CD8-positive, alpha-beta memory T cell (primary cell): ENCODE data around the gene KATNB1. TPM values are rescaled to one million over a fixed set of nuclear protein-coding genes. Genes with fewer than 3 reads are reported as not detected.

ENCODE experiments used
- CTCF ChIA-PET: fragments of 350-600 bp; sonication (Branson Sonifier 250); formaldehyde crosslinking; loops from one replicate; lab custom pipeline; 2021; ENCODE audit warnings: antibody characterized with exemption; lab: Charles Lee
- POLR2A ChIA-PET: fragments of 350-600 bp; sonication (Branson Sonifier 250); formaldehyde crosslinking; loops from one replicate; lab custom pipeline; 2021; ENCODE audit warnings: antibody characterized with exemption; lab: Charles Lee
- DNase-seq, 5 donors: peaks; one replicate each; pipeline versions ENCODE4 v3.0.0 to v3.0.0-alpha.2; 2020 to 2022; ENCODE audit warnings: mixed read lengths in 1 of 5
- H3K27ac ChIP-seq: one replicate; pipeline ENCODE4 v1.7.0; 2013; ENCODE audit warnings: low read depth, mild to moderate bottlenecking, low read length, moderate library complexity
- H3K27me3 ChIP-seq: 2 replicates; pipeline ENCODE4 v1.7.0; 2013; ENCODE audit warnings: low read length, mild to moderate bottlenecking; ENCODE audit not compliant: insufficient read depth, poor library complexity, severe bottlenecking
- H3K36me3 ChIP-seq: 2 replicates; pipeline ENCODE4 v1.7.0; 2013; ENCODE audit warnings: mild to moderate bottlenecking, low read length, moderate library complexity; ENCODE audit not compliant: insufficient read depth
- H3K4me1 ChIP-seq: 2 replicates; pipeline ENCODE4 v1.7.0; 2013; ENCODE audit warnings: mild to moderate bottlenecking, low read length, moderate library complexity; ENCODE audit not compliant: insufficient read depth
- H3K4me3 ChIP-seq: 2 replicates; pipeline ENCODE4 v1.7.0; 2013; ENCODE audit warnings: mild to moderate bottlenecking, low read length
- H3K9me3 ChIP-seq: 2 replicates; pipeline ENCODE4 v1.7.0; 2013; ENCODE audit warnings: mild to moderate bottlenecking, low read length
- H3K27ac Mint-ChIP-seq, 8 donors: one replicate each; pipeline ENCODE4 v1.8.0; 2020 to 2021; ENCODE audit warnings: mixed read lengths in 8 of 8, mild to moderate bottlenecking in 6 of 8, inconsistent platforms in 3 of 8, moderate library complexity in 3 of 8
- H3K27me3 Mint-ChIP-seq, 2 donors: one replicate each; pipeline ENCODE4 v1.8.0; 2020 to 2021; ENCODE audit warnings: mixed read lengths in 2 of 2, mild to moderate bottlenecking in 1 of 2, moderate library complexity in 1 of 2
- H3K36me3 Mint-ChIP-seq, 3 donors: one replicate each; pipeline ENCODE4 v1.8.0; 2020 to 2021; ENCODE audit warnings: mixed read lengths in 3 of 3, inconsistent platforms in 1 of 3, mild to moderate bottlenecking in 1 of 3
- H3K4me1 Mint-ChIP-seq, 3 donors: one replicate each; pipeline ENCODE4 v1.8.0; 2020 to 2021; ENCODE audit warnings: mixed read lengths in 3 of 3, inconsistent platforms in 1 of 3, mild to moderate bottlenecking in 1 of 3
- H3K4me3 Mint-ChIP-seq, 7 donors: one replicate each; pipeline ENCODE4 v1.8.0; 2020 to 2021; ENCODE audit warnings: mixed read lengths in 7 of 7, mild to moderate bottlenecking in 6 of 7, moderate library complexity in 4 of 7, inconsistent platforms in 2 of 7
- H3K9me3 Mint-ChIP-seq, 5 donors: one replicate each; pipeline ENCODE4 v1.8.0; 2020 to 2022; ENCODE audit warnings: mixed read lengths in 5 of 5, mild to moderate bottlenecking in 3 of 5, moderate library complexity in 2 of 5, inconsistent platforms in 1 of 5
- polyA plus RNA-seq: library from polyadenylated mRNA; unstranded; fragments of 300-500 nt; fragmentation: Illumina TruSeq; gene quantifications from one replicate; pipeline ENCODE4 v1.2.3, GENCODE V29; 2021
- total RNA-seq, 2 experiments: library from RNA; stranded (reverse); gene quantifications; one replicate each; pipeline ENCODE4 v1.2.3, GENCODE V29; 2021

KATNB1 gene
- total and polyA plus RNA-seq, 3 experiments from 2014 or later, result 29.7 to 53.0 (median 50.2) TPM

DNA sequence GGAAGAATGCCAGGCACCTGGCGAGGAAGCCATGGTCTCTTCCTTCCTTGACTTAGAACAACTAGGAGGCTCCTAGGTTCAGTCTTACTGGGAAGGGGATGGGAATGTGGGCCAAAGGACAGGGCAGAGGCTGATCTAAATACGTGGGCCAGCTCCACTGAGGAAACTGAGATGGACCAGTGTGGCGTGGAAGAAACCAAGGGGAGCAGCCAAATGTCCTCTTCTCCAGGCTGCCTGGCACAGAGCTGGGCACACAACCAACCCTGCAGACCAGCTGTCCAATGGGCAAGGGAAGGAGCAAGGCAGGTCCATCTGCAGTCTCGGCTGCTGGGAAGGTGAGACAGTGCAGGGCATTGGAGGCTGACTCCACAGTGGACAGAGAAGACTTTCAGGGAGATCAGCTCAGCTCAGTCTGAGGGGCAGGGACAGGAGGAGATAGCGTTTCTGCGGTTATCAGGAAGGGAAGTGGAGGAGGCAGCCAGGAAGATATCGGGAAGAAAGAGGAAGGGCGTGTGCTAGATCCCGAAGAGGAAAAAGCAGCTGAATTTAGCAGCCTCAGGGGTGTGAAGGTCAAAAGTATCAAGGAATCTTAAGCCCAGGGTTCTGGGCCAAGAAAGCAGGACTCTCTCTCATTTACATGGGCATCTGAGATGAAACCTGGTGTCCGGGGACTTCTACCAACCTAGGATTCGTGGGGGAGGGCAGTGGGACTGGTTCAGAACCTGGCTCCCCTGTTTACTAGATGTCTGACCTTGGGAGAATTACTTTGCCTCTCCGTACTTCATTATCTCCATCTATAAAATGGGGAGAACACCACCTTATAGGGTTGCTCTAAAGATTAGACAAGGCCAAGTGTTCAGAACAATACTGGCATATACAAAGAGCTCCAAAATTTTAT lies 64.9 kb downstream of the KATNB1 start:
- ChIA-PET CTCF (interaction anchor here (0.9 to 2.7 kb wide), 2 partner anchors 10 to 13 kb away, joined by 3 to 19 read pairs; no protein-coding TSS in a partner anchor), POLR2A (interaction anchor here (1.0 kb wide), 1 partner anchor 14 kb away, joined by 3 read pairs; no protein-coding TSS in a partner anchor)
- Mint-ChIP-seq H3K36me3 (peaks cover 0 to 2% (median 1%) of the 10 kb centered on the region in 3 donors), H3K27ac (peak overlapping the region; percentile 8 to 93 (median 66)), H3K9me3 (peaks cover 0 to 2% (median 0%) of the 10 kb centered on the region in 5 donors), H3K4me3 (peak overlapping the region in 6 of 7 donors; percentile 2 to 59 (median 33)), H3K27me3 (peaks cover 5 to 6% of the 10 kb centered on the region in 2 donors), H3K4me1 (peaks cover 29 to 41% (median 37%) of the 10 kb centered on the region in 3 donors)
- H3K27me3 ChIP-seq, result no peaks in the 10 kb centered on the region
- no peaks in the 10 kb centered on the region for H3K36me3 ChIP-seq
- no peak overlapping the region for H3K4me3 ChIP-seq
- peaks cover 22% of the 10 kb centered on the region for H3K4me1 ChIP-seq
- DNase-seq, result no peak
- H3K27ac ChIP-seq, result peak overlapping the region; percentile 79
- no peaks in the 10 kb centered on the region for H3K9me3 ChIP-seq

DNA sequence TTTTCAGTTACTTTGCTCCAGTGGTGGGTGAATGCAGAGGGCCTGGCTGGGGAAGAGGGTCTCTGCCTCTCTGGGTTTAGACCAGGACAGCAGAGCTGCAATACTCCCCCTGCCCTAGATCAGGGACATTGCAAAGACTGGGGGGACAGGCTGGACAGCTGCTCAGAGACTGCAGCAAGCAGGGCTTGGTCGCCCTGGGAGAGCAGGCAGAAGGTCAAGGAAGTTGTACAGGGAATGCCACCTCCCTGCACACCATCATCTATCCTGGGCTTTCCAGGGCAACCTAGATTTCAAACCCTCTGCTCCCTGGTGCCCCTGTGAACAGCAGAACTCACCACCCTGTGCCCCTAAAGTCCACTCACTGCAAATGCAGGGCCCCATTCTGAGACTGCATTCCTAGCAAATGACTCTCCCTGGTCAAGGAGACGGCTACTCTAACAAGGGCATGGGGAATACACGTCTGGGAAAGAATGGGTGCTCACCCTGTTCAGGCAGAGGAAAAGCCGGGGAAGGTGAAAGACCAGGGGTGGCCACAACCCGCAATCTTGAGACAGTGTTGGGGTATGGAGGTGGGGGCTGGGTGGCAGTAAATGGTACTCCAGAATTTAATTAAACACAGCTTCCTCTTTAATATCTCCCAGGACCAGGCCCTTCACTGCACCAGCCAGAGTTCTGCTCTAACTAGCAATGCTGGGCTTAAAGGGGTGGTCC lies 65.7 kb downstream of the KATNB1 start:
- Mint-ChIP-seq H3K4me3 (peak overlapping the region; percentile 22 to 78 (median 57)), H3K4me1 (peaks cover 29 to 39% (median 37%) of the 10 kb centered on the region in 3 donors), H3K27me3 (peaks cover 10% of the 10 kb centered on the region in 2 donors), H3K27ac (peak overlapping the region in 7 of 8 donors; percentile 13 to 93 (median 65)), H3K9me3 (peaks cover 0 to 2% (median 0%) of the 10 kb centered on the region in 5 donors), H3K36me3 (peaks cover 0 to 2% (median 1%) of the 10 kb centered on the region in 3 donors)
- no peak for DNase-seq
- CTCF ChIA-PET, result interaction anchor here (2.7 kb wide), 1 partner anchor 9 kb away, joined by 19 read pairs; no protein-coding TSS in a partner anchor
- Histone ChIP-seq H3K27me3 (no peaks in the 10 kb centered on the region), H3K9me3 (no peaks in the 10 kb centered on the region), H3K27ac (peak overlapping the region; percentile 79), H3K4me3 (no peak overlapping the region), H3K36me3 (no peaks in the 10 kb centered on the region), H3K4me1 (peaks cover 22% of the 10 kb centered on the region)
- POLR2A ChIA-PET, result interaction anchor here (1.8 kb wide), 1 partner anchor 9 kb away, joined by 6 read pairs; no protein-coding TSS in a partner anchor

DNA sequence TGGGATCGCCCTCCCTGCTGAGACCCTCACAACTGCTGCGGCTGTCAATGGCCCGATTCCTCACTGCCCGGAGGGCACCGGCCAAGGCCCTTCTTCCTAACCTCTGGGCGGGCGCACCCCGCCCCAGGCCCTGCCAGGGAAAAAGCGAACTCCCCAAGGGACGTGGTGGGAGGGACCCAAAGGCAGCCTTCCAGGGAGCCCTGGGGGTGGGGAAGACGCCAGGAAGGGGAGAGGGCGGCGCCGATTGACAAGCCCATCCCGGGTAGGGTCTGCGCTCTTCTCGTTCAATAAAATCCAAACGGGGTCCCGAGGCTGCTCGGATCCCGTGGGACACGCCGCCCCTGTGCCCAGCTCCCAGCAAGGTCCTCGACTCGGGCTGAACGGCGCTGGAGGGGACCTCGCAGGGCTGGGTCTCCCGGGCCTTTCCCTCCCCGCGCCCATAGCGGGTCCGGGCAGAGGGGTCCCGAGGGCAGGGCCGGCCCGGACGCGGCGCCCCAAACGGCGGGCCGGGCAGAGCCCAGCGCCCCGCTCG lies 66.3 kb downstream of the KATNB1 start:
- no peak for DNase-seq
- peak overlapping the region in 3 of 8 donors; percentile 46 to 80 (median 47) for H3K27ac Mint-ChIP-seq
- Histone ChIP-seq H3K36me3 (no peaks in the 10 kb centered on the region), H3K4me1 (peaks cover 22% of the 10 kb centered on the region), H3K27ac (peak overlapping the region; percentile 79), H3K9me3 (no peaks in the 10 kb centered on the region), H3K27me3 (no peaks in the 10 kb centered on the region), H3K4me3 (no peak overlapping the region)
- H3K9me3 Mint-ChIP-seq, result peaks cover 0 to 2% (median 0%) of the 10 kb centered on the region in 5 donors
- H3K4me1 Mint-ChIP-seq, result peaks cover 29 to 39% (median 37%) of the 10 kb centered on the region in 3 donors
- POLR2A ChIA-PET, result interaction anchor here (1.8 kb wide), 1 partner anchor 9 kb away, joined by 6 read pairs; no protein-coding TSS in a partner anchor
- H3K4me3 Mint-ChIP-seq, result peak overlapping the region in 6 of 7 donors; percentile 22 to 59 (median 52)
- CTCF ChIA-PET, result no interaction called here
- H3K36me3 Mint-ChIP-seq, result peaks cover 0 to 2% (median 1%) of the 10 kb centered on the region in 3 donors
- H3K27me3 Mint-ChIP-seq, result peaks cover 11 to 15% of the 10 kb centered on the region in 2 donors

DNA sequence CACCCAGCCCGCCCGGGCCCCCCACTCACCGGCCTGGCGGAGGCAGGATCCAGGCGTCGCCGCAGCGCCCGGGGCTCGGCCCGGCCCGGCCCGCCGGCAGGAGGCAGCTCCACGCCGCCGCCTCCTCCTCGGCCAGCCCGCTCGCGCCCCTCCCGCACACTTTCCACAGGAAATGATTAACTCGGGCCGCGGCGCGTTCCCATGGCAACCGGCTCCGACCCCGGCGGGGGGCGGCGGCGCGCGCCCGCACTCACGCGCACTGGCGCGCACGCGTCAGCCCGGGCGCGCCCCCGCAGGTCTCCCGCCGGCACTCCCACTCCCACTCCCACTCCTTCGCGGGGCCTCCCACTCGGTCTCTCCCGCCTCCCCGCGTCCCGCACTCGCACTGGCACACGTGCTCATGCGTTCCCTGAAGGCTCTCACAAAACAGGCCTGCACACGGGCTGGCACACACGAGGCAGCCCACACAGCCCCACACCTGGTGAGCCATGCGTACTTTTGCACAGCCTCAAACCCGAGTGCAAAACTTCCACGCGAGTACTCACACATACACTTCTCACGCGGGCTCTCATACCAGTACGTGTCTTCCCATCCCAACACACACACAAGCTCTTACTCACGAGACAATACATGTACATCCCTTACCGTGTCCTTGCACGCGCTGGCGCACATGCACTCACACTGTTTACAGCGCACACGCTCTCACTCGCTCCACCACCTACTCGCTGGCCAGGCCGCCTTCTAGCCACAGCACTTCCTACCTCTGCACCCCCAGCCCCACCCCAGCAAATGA lies 67.0 kb downstream of the KATNB1 start, which contains the start of gene KIFC3:
KIFC3 (minus strand) TSS at position 151 of the 793 bp plus-strand sequence. CDS start 4,248 bp downstream, outside the sequence.
- H3K27me3 Mint-ChIP-seq, result peaks cover 11 to 15% of the 10 kb centered on the region in 2 donors
- POLR2A ChIA-PET, result interaction anchor here (1.8 kb wide), 1 partner anchor 8 kb away, joined by 6 read pairs; no protein-coding TSS in a partner anchor
- H3K27ac ChIP-seq, result peak within 1 kb of the TSS; percentile 79

DNA sequence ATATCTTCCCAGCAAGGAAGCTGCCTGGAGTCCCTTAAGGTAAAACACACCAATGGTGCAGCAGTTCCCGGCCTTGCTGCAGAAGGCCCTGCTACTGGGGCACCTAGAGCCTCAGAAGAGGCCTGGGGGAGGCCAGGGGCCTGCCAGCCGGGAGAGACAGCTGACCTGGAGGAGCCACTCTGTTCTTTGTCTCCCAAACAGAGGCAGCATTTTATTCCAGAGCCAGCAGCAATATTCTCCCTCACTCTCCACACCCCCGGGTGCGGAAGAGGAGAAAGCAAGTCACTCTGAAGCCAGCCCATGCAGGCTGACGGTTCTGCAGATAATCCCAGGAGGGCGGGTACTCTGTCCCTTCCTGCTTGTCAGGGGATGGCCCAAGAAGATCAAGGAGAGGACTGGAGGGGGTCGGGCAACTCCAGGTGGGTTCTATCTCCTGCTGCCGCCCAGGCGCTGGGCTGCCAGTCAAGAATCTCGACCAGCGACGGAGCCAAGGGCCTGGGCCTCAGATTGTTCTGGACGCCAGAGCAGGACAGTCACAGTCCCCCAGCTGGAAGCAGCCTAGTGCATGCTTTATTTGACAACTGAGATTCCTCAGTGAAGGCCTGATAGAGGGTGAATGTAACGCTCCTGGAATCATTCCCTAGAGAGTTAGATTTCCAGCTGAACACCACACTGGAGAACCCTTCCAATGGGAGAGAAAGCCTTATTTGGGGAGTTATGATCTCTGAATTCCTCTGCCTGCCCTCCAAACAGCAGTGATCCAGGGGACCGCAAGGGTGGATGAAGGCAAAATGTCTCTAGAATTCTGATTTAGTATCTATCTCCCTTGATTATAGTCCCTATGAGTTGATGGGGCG lies 67.8 kb downstream of the KATNB1 start:
- peaks cover 0 to 2% (median 0%) of the 10 kb centered on the region in 5 donors for H3K9me3 Mint-ChIP-seq
- H3K4me3 ChIP-seq, result no peak overlapping the region
- CTCF ChIA-PET, result no interaction called here
- peaks cover 29% of the 10 kb centered on the region for H3K4me1 ChIP-seq
- peaks cover 0 to 2% (median 1%) of the 10 kb centered on the region in 3 donors for H3K36me3 Mint-ChIP-seq
- peak overlapping the region in 7 of 8 donors; percentile 78 to 95 (median 92) for H3K27ac Mint-ChIP-seq
- peaks cover 13 to 15% of the 10 kb centered on the region in 2 donors for H3K27me3 Mint-ChIP-seq
- no peaks in the 10 kb centered on the region for H3K36me3 ChIP-seq
- peak in 1 of 5 donors; percentile 31 for DNase-seq
- peak overlapping the region; percentile 72 to 97 (median 90) for H3K4me3 Mint-ChIP-seq
- H3K27ac ChIP-seq, result peak overlapping the region; percentile 61
- H3K4me1 Mint-ChIP-seq, result peaks cover 35 to 50% (median 46%) of the 10 kb centered on the region in 3 donors
- no peaks in the 10 kb centered on the region for H3K9me3 ChIP-seq
- no peaks in the 10 kb centered on the region for H3K27me3 ChIP-seq
- POLR2A ChIA-PET, result no interaction called here

More for the DNA sequence above, 67.0 kb downstream of the KATNB1 start, which contains the start of gene KIFC3:
- no peaks in the 10 kb centered on the region for H3K36me3 ChIP-seq
- Mint-ChIP-seq H3K36me3 (peaks cover 0 to 2% (median 1%) of the 10 kb centered on the region in 3 donors), H3K4me3 (peak within 1 kb of the TSS; percentile 72 to 97 (median 90)), H3K4me1 (peaks cover 29 to 41% (median 38%) of the 10 kb centered on the region in 3 donors), H3K27ac (peak within 1 kb of the TSS; percentile 80 to 99 (median 93)), H3K9me3 (peaks cover 0 to 2% (median 0%) of the 10 kb centered on the region in 5 donors)
- peaks cover 22% of the 10 kb centered on the region for H3K4me1 ChIP-seq
- peak in 4 of 5 donors; percentile 68 to 91 (median 69) for DNase-seq
- CTCF ChIA-PET, result no interaction called here
- H3K4me3 ChIP-seq, result peak within 1 kb of the TSS; percentile 43
- H3K27me3 ChIP-seq, result no peaks in the 10 kb centered on the region
- H3K9me3 ChIP-seq, result no peaks in the 10 kb centered on the region

DNA sequence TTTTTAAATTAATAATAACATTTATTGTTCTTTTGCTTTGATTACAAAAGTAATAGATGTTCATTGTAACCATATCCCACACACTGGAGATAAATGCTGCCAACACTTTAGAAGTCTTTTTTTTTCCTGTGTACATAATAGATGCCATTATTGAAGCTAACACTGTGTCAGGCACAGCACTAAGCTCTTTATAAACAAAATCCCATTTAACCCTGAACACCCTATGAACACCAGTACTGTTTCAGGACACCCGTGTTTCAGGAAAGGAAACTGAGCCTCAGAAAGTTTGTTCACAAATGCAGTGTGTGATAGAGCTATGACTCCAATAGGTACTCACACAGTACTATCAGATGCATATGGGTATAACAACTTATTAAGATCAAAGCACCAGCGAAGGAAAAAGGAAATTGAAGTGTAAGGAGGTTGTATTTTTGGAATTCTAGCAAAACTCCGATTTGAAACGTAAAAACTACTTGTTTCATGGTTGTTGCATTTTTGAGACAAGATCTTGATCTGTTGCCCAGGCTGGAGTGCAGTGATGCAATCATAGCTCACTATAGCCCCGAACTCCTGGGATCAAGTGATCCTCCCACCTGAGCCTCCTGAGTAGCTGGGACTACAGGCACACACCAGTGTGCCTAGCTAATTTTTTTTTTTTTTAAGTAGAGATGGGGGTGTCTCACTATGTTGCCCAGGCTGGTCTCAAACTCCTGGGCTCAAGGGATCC lies 68.7 kb downstream of the KATNB1 start:
- H3K27ac ChIP-seq, result no peak overlapping the region
- Mint-ChIP-seq H3K36me3 (peaks cover 0 to 2% (median 1%) of the 10 kb centered on the region in 3 donors), H3K4me3 (no peak overlapping the region), H3K4me1 (peaks cover 34 to 50% (median 44%) of the 10 kb centered on the region in 3 donors), H3K27me3 (peaks cover 14 to 15% of the 10 kb centered on the region in 2 donors), H3K9me3 (peaks cover 0 to 2% (median 0%) of the 10 kb centered on the region in 5 donors), H3K27ac (peak overlapping the region in 1 of 8 donors; percentile 35)
- no peaks in the 10 kb centered on the region for H3K36me3 ChIP-seq
- H3K9me3 ChIP-seq, result no peaks in the 10 kb centered on the region
- H3K4me3 ChIP-seq, result no peak overlapping the region
- ChIA-PET CTCF (no interaction called here), POLR2A (interaction anchor here (0.7 kb wide), 1 partner anchor 54 kb away, joined by 4 read pairs; no protein-coding TSS in a partner anchor)
- peaks cover 33% of the 10 kb centered on the region for H3K4me1 ChIP-seq
- no peak for DNase-seq
- H3K27me3 ChIP-seq, result no peaks in the 10 kb centered on the region
